ENCODE results near the gene CAMTA1.
"Not testable (repeated sequence)": the region's sequence is repeated elsewhere in the genome, so short reads cannot be mapped to it uniquely, and the experiment has no call there.

Gene CAMTA1

GRCh38 chr1:7594002-7594713 is 808.9 kb downstream of the CAMTA1 start:
- H3K4me3 ChIP-seq (ENCODE audit: low read length) = no peak overlapping the region
- no peak for DNase-seq (ENCODE audit: low read depth)
- no peak for TF ChIP-seq CTCF (conservative IDR thresholded peaks at IDR 0.05; ENCODE audit: low read length)

DNA sequence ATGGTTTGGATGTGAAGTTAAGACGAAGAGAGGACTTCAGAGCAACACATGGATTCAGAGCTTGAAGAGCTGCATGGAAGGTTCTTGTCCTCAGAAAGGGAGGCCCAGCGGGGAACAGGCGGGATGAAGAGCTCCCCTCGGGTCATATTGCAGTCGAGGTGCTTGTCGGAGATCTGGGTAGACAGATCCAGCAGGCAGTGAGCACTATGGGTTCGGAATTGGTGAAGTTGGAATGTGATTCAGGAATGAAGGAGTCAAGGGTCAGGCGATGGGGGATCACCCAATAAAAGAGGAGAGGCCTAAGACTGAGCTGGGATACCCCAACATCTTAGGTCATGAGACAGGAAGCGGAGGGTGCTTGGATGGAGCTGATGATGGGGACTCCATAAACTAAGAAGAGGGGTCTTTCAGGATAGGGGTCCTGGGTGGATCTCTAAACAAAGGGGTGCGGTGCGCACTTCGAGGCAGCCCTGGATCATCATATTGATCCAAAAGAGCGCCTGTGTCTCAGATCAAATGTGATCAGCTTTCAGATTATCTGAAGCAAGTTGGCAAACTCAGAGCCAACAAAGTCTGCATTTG is 809.6 kb downstream of the CAMTA1 start:
- DNase-seq (ENCODE audit: low read depth) = no peak
- H3K4me3 ChIP-seq (ENCODE audit: low read length) = no peak overlapping the region
- no peak for TF ChIP-seq CTCF (conservative IDR thresholded peaks at IDR 0.05; ENCODE audit: low read length)

DNA sequence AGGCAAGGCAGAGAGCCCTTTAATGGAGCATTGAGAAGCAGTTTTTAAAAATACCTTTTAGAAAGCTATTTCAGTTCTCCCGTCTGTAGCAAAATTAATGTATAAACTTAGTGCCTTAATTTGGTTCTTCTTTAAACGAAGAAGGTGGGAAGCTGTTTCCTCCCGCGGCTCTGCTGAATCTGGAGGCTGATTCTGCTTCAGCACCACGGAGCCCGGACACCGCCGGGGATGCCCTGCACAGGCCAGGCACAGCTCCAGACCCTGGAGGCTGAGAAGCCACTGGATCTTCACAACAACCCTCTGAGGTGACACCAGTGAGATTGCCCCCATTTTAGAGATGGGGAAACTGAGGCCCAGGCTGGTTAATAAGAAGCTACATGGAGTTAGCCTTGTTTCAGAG is 810.1 kb downstream of the CAMTA1 start:
- H3K4me3 ChIP-seq (ENCODE audit: low read length) = no peak overlapping the region
- no peak for DNase-seq (ENCODE audit: low read depth)
- TF ChIP-seq CTCF (conservative IDR thresholded peaks at IDR 0.05; ENCODE audit: low read length) = no peak

DNA sequence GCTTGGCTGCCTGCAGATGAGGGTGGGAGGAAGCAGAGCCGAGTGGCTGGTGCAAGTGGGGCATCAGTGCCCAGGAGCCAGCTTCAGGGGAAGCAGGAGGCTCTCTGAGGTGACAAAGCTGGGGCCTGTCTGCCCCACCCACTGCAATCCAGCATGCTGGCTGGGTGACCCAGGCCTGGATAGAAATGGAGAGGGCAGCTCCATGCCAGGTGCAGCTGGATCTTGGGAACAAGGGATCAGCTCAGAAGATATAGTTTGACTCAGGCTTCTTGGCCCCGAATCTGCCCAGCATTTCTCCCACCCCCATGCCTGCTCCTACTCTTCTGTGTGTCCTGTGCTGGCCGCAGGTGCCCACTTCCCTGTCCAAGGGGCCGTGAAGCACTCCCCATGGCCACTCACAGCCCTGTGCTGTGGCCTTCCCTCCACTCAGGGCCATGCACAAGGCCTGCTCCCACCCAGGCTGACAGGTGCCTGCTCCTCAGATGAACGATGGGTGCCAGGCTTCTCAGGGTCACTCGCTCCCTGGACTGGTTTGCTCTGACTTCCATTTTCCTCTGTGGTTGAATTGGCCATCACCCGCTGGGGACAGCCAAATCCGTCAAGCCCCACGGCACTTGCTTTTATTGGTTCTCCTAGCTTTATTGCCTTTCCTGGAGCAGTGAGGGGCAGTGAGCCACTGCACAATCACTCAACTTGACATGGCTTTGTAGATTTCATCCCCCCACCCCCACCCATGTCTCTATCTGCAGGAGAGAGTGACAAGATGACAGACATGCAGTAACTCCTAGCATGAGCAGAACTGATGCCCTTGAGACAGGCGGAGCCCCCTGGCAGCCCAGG is 811.1 kb downstream of the CAMTA1 start:
- no peak for TF ChIP-seq CTCF (conservative IDR thresholded peaks at IDR 0.05; ENCODE audit: low read length)
- no peak for DNase-seq (ENCODE audit: low read depth)
- no peak overlapping the region for H3K4me3 ChIP-seq (ENCODE audit: low read length)

- DNase-seq (ENCODE audit: low read depth); H3K4me3 ChIP-seq (ENCODE audit: low read length): not testable (repeated sequence)
These were observed 812.8 kb downstream of the CAMTA1 start for GRCh38 chr1:7598058-7598457.

GRCh38 chr1:7604906-7605305 is 819.7 kb downstream of the CAMTA1 start:
- not testable (repeated sequence) for H3K4me3 ChIP-seq (ENCODE audit: low read length); DNase-seq (ENCODE audit: low read depth)

GRCh38 chr1:7606096-7606495 is 820.8 kb downstream of the CAMTA1 start:
- no peak for TF ChIP-seq CTCF (conservative IDR thresholded peaks at IDR 0.05; ENCODE audit: low read length)
- DNase-seq (ENCODE audit: low read depth) = no peak
- H3K4me3 ChIP-seq (ENCODE audit: low read length) = no peak overlapping the region

DNA sequence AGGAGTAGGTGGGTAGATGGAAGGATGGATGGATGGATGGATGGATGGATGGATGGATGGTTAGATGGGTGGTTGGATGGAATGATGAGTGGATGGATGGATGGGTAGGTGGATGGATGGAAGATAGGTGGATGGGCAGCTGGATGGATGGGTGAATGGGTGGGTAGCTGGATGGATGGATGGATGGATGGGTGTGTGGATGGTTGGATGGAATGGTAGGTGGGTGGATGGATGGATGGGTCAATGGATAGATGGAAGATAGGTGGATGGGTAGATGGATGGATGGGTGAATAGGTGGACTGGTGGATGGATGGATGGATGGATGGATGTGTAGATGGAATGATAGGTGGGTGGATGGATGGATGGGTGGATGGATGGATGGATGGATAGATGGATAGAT is 821.8 kb downstream of the CAMTA1 start:
- no peak for TF ChIP-seq CTCF (conservative IDR thresholded peaks at IDR 0.05; ENCODE audit: low read length)
- no peak overlapping the region for H3K4me3 ChIP-seq (ENCODE audit: low read length)
- no peak for DNase-seq (ENCODE audit: low read depth)
